ENCODE results near the gene PIK3CD. TPM values are rescaled to one million over a fixed set of nuclear protein-coding genes. Genes with fewer than 3 reads are reported as not detected.

The PIK3CD gene
- total and polyA plus RNA-seq, 2 experiments from 2014 or later: 6.6 to 32.1 TPM

DNA sequence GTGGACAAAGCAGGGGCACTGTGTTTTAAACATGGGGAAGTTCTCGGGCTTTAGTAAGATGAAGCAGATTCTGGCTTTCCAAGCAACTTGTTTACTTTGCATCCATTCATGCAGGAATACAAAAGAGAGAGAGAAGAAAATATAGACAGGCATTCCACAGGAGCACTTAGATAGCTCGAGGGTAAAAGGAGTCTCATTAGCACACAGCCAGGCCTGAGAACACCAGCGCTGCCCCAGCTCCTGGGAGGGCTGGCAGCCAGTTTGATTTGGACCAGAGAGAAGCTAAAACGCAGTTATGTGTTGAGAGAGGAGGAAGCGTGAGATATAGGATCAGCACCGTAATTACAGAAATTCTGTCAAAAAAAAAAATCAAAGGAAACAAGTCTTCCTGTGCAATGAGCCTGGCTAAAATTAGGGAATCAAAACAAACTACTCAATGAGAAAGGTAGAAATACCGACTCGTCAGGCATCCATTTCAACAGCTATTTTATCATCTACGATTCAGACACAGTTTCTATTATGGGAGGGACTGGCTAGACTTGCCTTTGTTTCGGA, 104.0 kb downstream of the PIK3CD start:
- Mint-ChIP-seq H3K27me3 (ENCODE audit: insufficient read depth, low read depth, poor library complexity) (no peaks in the 10 kb centered on the region), H3K36me3 (ENCODE audit: low read depth) (peaks cover 51% of the 10 kb centered on the region), H3K9me3 (peaks cover 5% of the 10 kb centered on the region; the same call in 2 of the 3 replicates), H3K27ac (peak overlapping the region; percentile 45), H3K4me1 (peaks cover 31% of the 10 kb centered on the region), H3K4me3 (no peak overlapping the region)
- Histone ChIP-seq H2AFZ (no peak overlapping the region), H3K27ac (ENCODE audit: low read depth) (peak overlapping the region; percentile 9; the same call in 1 of the 2 replicates), H3K4me1 (ENCODE audit: insufficient read depth) (peaks cover 26% of the 10 kb centered on the region), H3K4me2 (no peak overlapping the region), H3K79me2 (replicated peaks; ENCODE audit: insufficient read depth) (peaks cover 46% of the 10 kb centered on the region), H3K36me3 (ENCODE audit: insufficient read depth) (no peaks in the 10 kb centered on the region), H3F3A (replicated peaks; ENCODE audit: low read depth) (0 out of 2 replicates have a peak, but pooled peaks cover 6% of the 10 kb centered on the region), H4K20me1 (replicated peaks; ENCODE audit: insufficient read depth) (peaks cover 19% of the 10 kb centered on the region; the same call in 1 of the 2 replicates), H3K27me3 (ENCODE audit: insufficient read depth) (no peaks in the 10 kb centered on the region), H3K4me3 (no peak overlapping the region), H3K9me2 (ENCODE audit: insufficient read depth) (no peaks in the 10 kb centered on the region)
- TF ChIP-seq ZNF114 (CRISPR knock-in tag; IDR thresholded peaks at IDR 0.05): no peak
- TF ChIP-seq, protein P1, sequence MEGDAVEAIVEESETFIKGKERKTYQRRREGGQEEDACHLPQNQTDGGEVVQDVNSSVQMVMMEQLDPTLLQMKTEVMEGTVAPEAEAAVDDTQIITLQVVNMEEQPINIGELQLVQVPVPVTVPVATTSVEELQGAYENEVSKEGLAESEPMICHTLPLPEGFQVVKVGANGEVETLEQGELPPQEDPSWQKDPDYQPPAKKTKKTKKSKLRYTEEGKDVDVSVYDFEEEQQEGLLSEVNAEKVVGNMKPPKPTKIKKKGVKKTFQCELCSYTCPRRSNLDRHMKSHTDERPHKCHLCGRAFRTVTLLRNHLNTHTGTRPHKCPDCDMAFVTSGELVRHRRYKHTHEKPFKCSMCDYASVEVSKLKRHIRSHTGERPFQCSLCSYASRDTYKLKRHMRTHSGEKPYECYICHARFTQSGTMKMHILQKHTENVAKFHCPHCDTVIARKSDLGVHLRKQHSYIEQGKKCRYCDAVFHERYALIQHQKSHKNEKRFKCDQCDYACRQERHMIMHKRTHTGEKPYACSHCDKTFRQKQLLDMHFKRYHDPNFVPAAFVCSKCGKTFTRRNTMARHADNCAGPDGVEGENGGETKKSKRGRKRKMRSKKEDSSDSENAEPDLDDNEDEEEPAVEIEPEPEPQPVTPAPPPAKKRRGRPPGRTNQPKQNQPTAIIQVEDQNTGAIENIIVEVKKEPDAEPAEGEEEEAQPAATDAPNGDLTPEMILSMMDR (conservative IDR thresholded peaks at IDR 0.05; ENCODE audit: low read depth in 2 of 2): no peak
- TF ChIP-seq POLR2AphosphoS5 (IDR thresholded peaks at IDR 0.05; ENCODE audit: low read depth): no peak
- no peak for TF ChIP-seq EZH2 (IDR thresholded peaks at IDR 0.05; ENCODE audit: low read depth, unreplicated experiment)
- no peak for TF ChIP-seq NANOG (IDR thresholded peaks at IDR 0.05; ENCODE audit: borderline replicate concordance)
- TF ChIP-seq JUNB (IDR thresholded peaks at IDR 0.05; ENCODE audit: unreplicated experiment): no peak
- DNase-seq (ENCODE audit: low spot score) (no peak), ATAC-seq (peak; percentile 51)

DNA sequence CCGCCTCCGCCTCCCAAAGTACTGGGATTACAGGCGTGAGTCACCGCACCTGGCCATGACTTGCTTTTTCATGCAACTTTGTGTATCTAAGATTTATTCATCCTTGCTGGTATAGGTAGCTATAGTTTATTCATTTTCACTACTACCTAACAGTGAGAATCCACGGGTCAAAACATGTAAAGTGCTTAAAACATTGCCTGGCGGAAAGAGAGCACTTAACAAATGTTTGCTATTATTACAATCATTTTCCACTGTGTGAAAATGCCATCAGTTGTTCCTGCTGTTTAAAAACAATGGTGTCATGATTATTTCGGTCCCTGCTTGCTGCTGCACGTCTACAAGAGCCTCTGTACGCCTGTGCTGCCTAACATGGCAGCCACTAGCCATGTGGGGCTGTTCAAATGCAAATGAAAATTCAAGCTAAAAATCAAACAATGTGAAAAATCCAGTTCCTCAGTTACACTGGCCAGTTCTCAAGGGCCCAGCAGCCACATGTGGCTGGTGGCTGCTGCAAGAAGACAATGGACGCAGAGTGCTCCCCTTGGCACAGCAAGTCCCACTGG, 107.1 kb downstream of the PIK3CD start:
- Histone ChIP-seq H3K4me2 (no peak overlapping the region), H4K20me1 (replicated peaks; ENCODE audit: insufficient read depth) (peaks cover 19% of the 10 kb centered on the region; the same call in 1 of the 2 replicates), H3K79me2 (replicated peaks; ENCODE audit: insufficient read depth) (peaks cover 48% of the 10 kb centered on the region), H2AFZ (no peak overlapping the region), H3K27me3 (ENCODE audit: insufficient read depth) (no peaks in the 10 kb centered on the region), H3K4me3 (no peak overlapping the region), H3K9me2 (ENCODE audit: insufficient read depth) (peaks cover 2% of the 10 kb centered on the region; the same call in 1 of the 2 replicates), H3K27ac (ENCODE audit: low read depth) (peak overlapping the region; percentile 63; the same call in 1 of the 2 replicates), H3K4me1 (ENCODE audit: insufficient read depth) (peaks cover 39% of the 10 kb centered on the region), H3F3A (replicated peaks; ENCODE audit: low read depth) (peaks cover 16% of the 10 kb centered on the region; the same call in 1 of the 2 replicates), H3K36me3 (ENCODE audit: insufficient read depth) (no peaks in the 10 kb centered on the region)
- TF ChIP-seq EZH2phosphoT487 (IDR thresholded peaks at IDR 0.05; ENCODE audit: unreplicated experiment) (no peak), CREB1 (CRISPR knock-in tag; IDR thresholded peaks at IDR 0.05; ENCODE audit: low read depth) (no peak)
- TF ChIP-seq, protein P2, sequence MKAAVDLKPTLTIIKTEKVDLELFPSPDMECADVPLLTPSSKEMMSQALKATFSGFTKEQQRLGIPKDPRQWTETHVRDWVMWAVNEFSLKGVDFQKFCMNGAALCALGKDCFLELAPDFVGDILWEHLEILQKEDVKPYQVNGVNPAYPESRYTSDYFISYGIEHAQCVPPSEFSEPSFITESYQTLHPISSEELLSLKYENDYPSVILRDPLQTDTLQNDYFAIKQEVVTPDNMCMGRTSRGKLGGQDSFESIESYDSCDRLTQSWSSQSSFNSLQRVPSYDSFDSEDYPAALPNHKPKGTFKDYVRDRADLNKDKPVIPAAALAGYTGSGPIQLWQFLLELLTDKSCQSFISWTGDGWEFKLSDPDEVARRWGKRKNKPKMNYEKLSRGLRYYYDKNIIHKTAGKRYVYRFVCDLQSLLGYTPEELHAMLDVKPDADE (IDR thresholded peaks at IDR 0.05): no peak
- no peak for DNase-seq (ENCODE audit: low spot score)
- H3K27me3 Mint-ChIP-seq (ENCODE audit: insufficient read depth, low read depth, poor library complexity): peaks cover 2% of the 10 kb centered on the region
- H3K9me3 Mint-ChIP-seq: peaks cover 5% of the 10 kb centered on the region; the same call in 2 of the 3 replicates
- H3K4me1 Mint-ChIP-seq: peaks cover 45% of the 10 kb centered on the region
- H3K4me3 Mint-ChIP-seq: no peak overlapping the region
- peak overlapping the region; percentile 81 for H3K27ac Mint-ChIP-seq
- peaks cover 48% of the 10 kb centered on the region for H3K36me3 Mint-ChIP-seq (ENCODE audit: low read depth)
- no peak for ATAC-seq
